NCI-H2081 (cell line): Measurements from ENCODE around the gene ROMO1.
"Not testable (repeated sequence)": the region's sequence is repeated elsewhere in the genome, so short reads cannot be mapped to it uniquely, and the experiment has no call there.

ENCODE experiments used
- DNase-seq, 2 experiments: peaks; one replicate each; lab custom pipeline; 2025; lab: John Stamatoyannopoulos, UW

Gene ROMO1

DNA sequence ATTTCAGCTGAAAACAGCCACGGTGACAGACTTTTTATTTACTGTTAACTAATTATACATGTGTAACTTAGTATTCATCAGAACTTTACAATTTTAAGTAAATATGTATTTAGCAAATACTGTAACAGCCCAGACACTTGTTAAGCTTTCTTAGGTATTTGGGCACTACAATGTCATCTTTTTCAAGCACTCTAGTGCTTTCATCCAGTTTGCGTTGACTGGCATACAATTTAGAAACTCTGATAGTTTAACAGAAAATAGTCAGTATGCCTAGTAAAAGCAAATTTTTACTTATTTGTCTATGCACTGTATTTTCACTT lies 32.2 kb downstream of the ROMO1 start:
- DNase-seq, result no peak

DNA sequence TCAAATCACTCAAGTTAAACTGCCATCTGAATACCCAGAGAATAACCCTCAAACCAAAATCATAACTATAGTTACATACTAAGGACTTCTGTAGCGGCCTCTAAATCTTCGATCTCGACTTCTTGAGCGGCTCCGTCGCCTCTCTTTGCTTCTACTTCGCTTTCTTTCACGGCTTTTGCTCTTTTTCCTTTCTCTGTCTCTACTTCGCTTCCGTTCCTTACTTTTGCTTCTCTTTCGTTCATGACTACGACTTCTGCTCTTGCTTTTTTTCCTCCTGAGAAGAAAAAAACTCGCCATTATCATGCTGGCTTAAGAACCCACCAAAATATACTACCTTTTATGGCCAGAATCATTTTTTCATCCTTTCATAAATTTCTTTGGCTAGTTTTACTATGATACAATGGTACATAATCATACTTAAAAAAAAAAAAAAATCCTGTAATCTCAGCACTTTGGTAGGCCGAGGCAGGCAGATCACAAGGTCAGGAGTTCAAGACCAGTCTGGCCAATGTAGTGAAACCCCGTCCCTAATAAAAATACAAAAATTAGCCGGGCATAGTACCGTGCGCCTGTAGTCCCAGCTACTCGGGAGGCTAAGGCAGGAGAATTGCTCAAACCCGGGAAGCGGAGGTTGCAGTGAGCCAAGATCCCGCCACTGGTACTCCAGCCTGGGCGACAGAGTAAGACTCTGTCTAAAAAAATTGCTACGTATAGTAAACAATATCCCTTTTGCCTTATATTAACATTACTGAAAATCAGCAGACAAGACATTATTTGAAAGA lies 32.8 kb downstream of the ROMO1 start:
- DNase-seq, result no peak

DNA sequence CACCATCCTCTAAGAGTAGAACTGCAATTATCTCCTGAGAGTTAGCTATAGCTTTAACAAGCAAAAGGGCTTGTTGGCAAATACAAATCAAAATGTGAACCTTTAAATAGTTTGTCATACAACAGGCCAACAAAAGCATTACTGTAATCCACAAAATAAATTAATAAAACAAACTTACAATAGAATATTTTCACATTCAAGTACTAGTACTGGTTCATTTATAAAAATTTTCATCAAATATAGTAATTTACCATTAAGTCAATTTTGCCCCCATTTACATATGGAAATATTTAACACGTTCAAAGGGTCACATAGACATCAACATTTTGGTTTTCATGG lies 33.4 kb downstream of the ROMO1 start:
- DNase-seq, result no peak

DNA sequence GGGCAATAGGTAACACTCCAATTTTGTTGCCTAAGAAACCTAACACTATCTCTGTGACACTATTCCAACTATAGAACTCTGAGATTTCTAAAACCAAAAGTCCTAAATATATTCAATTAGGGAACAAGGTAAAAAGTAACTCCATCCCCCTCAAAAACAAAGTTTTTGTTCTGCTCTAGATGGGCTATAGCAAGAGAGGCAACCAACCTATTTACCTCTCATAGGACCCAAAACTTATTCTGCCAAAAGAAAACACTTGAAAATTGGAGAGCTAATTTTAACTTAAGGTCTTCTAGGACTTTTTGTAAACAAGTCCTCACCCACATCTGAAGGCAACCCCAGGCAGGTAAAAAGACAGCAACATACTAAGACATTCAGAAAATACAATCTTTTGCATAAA lies 35.2 kb downstream of the ROMO1 start:
- DNase-seq, result no peak

DNA sequence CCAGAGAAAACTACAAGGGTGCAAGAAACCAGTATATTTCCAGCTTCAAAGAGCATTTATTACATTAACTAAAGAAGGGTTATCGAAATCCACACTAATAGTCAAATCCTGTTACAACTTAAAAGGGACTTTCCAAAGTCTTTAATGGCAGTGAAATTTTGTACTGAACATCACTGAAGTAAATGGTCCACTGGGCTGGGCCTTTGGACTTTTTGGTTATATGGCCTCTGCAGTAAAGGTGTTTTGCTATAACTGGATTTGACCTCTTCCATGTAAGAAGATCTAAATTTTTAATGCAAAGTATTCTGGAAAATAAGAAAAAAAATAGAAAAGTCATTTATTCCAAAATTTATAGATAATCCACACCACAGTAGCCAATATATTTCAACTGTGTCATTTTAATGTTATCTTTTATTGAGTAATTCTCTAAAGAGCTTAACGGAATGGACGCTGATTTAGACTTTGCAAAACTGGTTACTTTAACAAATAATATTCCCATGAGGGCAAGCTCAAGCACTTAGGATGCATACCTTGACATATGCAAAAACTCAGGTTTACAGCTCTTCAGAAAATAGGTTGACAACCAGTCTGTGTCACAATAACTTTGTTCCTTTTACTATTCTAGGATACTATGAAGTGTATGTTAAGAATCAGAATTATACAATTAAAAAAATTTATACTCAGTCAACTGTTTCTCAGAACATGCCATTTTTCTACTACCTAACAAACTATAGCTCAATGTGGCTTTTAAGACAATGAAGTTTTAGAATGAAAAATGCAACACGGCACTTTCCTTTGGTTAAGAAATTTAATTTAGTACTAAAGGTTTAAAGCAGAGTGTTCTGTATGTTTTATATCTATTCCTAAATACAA lies 35.8 kb downstream of the ROMO1 start:
- no peak for DNase-seq

DNA sequence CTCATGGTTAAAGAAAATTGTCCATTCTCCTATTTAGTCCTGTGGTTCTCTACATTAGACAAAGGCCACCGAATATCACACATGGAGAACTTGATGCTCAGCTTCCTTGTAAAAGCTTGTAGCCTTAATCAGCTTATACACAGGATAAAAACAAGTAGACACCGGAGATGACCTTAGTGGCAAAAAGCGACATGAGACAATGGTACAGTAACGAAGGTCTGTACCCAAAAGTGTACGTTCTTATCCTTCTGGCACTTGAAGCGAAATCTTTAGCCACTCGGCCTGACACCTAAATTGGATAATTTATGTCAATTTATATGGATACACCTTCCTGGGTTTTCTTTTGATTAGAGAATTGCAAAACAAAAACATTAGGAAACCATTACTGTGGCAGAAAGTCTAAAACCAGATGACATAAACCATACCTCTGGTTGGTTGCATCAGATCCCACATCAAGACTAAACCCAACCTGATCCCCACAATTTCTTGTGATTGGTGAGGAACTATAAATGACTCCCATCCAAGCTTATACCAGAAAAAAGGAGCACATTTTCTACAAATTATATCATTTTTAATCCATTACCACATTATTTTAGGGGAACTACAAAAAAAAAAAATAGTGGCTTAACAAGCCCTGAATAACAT lies 36.7 kb downstream of the ROMO1 start:
- DNase-seq, result no peak

DNA sequence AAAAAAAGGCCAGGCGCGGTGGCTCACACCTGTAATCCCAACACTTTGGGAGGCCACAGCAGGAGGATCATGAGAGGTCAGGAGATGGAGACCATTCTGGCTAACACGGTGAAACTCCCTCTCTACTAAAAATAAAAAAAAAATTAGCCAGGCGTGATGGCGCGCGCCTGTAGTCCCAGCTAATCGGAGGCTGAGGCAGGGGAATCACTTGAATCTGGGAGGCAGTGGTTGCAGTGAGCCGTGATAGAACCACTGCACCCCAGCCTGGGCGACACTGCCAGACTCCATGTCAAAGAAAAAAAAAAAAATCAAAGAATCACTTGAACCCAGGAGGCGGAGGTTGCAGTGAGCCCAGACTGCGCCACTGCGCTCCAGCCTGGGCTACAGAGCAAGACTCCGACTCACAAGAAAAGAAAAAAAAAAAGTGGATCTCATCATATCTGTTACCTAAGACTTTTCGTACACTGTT lies 38.7 kb downstream of the ROMO1 start:
- no peak for DNase-seq

DNA sequence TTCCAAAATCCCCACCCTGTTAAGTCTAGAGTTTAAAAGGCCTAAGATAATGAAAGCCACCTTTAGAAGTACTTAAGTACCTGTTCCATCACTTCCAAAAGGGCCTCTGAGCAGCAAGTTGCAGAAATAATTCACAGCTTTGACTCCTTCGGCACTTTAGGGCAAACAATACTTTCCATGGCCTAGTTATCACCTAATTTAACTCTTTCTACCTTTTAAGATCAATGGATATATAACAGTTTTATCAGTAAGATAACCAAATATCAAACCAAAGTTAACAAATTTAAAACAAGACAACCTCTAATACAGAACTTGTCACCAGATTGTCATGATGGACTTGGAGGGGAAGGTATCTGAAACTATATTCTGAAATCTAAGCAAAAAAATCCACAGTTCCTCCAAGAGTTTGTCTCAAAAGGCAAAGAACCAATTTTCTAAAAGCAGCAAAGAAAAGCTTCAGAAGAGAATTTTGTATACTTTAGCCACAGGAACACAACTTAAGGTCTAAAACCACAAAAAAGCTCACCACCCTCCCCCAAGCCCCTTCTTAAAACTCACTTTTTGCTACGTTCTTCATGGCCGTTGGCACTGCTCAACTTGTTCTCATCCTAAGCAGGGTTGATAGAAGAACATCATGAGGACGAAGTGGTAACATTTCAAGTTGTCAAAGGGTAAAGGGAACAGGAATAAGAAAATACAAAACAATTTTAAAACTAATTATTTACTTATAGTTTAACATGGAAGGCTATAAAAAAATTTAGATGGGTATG lies 39.4 kb downstream of the ROMO1 start:
- DNase-seq, result no peak

DNA sequence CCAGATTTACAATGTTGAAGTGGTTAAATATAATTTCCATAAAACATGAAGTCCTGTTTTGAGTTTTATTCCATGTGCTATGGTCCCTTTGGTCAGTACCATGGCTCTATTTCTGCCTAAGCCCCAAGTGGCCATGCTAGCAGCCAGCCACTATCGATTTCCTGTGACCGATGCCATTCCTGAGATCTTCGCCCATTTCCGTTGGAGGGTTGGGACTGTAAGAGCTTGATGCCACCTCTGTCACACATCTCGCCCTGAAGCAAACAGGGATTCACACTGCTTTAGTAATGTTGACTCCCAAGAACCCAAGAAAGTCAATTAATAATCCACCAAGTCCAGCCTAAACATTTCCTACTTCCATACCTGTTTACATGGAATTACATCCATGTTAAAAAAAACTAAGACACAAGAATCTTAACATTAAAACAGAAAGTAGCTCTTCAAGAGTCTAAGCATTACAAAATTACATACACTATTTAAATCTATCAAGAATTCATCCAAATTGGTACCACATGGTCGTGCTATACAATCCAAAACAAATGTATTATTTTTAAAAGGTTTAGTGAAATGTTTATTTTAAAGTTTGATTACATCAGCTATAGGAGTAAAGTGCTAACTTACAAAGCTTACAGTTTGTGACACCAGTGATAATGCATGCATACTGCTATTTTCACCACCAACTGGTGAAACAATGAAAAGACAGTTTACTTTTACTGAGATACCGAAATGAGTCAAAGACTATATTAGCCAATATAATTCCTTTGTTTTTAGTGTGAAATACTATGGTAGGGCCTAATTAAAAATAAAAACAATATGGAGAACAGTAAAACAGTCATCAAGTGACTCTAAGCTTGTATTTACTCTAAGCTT lies 40.3 kb downstream of the ROMO1 start:
- peak in 1 of 2 experiments; percentile 9 for DNase-seq

DNA sequence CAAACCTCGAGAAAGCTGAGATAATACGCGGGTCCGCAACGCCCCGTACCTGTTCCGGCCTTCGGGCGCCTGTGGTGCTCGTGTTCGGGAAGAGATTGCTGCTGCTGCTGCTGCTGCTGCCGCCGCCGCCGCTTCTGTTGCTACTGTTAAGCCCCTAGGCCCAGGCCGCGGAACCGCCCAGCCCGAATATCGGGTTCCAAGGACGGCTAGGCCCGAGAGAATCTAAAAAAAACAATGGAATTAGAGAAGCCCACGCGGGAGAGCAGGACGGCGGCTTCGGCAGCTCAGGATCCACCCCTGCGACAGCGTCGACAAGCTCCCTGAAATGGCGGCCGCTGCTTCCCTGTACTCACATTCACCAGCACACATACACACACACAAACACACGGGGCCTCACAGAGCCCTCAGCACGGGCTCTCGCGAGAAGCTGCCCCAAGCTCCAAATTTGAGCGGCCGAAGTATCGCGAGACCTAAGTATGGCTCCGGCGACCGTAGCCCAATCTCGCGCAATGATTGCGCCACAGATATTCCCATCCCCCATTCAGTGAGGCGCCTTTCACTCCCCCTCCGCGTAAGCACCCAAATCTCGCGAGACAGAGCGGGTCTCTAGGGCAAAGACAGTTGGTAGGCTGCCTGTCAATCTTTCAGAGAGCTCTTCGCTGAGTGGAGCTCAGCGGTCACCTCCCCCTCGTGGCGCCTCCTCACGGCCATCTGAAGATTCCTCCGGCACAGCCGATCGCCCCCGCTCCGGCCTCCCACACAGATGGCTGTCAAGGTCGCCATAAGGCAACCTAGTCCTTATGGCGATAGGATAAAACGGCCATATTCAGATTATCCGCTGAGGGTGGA lies 42.9 kb downstream of the ROMO1 start, which contains the start of gene RBM39:
Gene RBM39 (minus strand): TSS at position 369 of the 849 bp plus-strand sequence. CDS start 1,386 bp downstream, outside the sequence.
- peak; percentile 100 for DNase-seq

DNA sequence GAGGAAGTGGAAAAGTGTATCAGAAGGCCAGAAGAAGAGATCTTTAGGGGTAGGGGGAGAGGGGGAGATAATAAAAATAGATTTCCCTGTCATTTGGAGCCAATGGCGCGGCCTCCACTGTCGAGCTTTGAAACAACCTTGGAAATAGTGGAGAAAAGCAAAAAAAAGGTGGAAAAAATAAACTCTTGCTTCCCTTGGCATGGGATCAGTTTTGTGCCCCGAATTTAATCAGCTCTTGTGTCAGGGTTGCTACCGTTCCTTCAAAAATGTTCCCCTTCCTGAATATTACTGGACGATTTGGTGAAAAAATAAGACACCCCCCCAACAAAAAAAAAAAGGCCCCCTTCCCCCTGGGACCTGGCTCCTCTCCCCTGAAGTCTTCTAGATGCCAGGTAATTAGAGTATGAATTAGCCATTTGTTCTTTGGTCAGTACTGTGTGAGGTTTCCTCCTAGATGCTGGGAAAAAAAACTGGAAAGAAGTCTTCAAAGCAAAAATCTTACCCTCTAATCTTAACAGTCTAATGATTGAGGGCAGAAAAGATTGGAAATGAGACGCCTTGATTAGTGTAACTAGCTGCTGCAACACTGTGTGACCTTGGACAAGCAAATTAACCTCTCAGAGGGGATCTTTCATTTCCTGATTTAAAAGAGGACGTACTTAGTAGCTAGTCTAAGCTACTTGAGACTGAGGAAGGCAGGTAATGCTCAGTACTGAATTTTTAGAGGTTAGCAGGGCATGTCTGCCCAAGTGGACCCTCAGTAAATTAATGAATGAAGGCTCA lies 43.7 kb downstream of the ROMO1 start:
- DNase-seq, result peak; percentile 7 to 59

DNA sequence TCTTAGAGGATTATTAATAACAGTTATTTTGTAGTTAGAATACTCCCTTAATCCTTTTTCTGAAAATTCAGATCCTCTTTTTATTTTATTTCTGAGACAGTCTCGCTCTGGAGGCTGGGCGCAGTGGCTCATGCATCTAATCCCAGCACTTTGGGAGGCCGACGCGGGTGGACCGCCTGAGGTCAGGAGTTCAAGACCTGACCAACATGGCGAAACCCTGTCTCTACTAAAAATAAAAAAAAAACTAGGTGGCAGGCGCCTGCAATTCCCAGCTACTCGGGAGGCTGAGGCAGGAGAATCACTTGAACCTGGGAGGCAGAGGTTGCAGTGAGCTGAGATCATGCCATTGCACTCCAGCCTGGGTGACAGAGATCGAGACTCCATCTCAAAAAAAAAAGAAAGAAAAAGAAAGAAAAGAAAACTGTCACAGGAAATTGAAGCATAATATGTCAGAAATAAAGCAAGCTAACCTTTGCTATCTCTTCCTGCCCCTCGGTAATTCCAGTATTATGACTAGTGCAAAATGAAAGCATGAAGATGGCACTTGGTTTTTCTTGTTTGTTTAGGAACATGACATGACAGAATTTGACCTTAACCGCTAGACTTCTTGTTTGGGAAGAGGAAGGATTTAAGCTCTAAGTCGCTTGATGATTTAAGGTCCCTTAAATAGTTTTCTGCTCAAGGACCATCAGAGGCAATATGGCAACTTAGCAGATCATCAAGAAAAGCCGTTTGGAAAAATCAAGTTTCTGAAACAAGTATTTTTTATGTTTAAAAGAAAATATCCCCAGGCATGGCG lies 44.7 kb downstream of the ROMO1 start:
- DNase-seq, result no peak

DNA sequence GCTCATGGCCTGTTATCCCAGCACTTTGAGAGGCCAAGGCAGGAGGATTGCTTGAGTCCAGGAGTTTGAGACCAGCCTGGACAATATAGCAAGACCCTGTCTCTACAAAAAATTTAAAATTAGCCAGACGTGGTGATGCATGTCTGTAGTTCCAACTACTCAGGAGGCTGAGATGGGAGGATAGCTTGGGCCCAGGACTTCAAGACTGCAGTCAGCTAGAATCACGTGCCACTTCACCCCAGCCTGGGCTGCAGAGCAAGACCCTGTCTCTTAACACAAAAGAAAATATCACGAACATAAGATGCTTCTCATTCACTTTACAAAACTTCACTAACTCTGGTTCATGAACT lies 45.3 kb downstream of the ROMO1 start:
- DNase-seq, result not testable (repeated sequence)
